HPDE6-E6E7 (cell line): ENCODE results near the gene HOXB5.
A peak's percentile ranks its signal among the peaks of the same experiment; 100 is the strongest.

Experiments
- DNase-seq: peaks from one replicate; pipeline ENCODE4 v3.0.0; 2011; ENCODE audit warnings: missing footprints; ENCODE audit errors: extremely low spot score

Gene HOXB5

DNA sequence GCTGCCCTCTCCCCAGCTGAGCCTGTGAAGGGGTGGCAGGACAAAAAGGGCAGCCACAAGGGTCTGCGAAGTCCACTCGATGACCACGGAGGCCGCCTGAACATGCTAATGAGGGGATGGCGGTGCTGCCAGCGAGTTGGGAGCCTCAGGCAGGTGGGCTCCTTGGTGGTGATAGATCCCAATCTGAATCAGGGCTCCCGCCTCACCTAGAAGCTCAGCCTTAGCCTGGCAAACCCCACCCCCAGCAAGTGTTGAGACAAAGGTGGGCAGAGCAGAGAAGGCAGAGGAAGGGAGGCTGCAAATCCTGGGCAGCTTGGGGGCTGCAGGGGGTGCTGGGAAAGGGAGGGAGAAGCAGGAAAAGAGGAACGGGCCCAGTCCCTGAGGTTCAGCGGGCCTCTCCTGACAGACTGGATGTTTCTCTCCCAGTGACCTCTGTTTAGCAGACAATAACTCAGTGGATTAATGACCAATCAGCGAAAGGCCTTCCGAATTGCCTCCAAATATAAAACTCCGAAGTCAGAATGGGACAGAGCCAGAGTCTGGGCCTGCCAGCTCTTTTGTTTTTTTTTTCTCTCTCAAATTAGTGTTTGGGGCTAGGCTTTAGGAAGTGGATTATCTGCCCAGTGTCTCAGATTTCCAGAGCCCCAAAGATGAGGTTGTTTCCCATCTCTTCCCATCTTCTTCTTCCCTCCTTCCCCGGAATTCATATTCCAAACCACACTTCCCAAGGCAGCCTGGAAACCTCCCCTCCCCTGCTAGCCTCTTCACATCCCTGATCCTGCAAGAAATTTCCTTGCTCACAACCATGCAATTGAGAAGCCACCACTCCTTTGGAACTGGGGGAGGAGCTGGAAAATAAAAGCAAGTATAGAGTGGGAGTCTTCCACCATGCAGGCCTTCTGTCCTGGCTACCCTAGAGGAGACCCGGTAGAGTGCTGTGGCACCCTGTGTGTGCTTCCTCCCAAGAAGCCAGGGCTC is 33.5 kb downstream of the HOXB5 start:
- DNase-seq, result no peak

DNA sequence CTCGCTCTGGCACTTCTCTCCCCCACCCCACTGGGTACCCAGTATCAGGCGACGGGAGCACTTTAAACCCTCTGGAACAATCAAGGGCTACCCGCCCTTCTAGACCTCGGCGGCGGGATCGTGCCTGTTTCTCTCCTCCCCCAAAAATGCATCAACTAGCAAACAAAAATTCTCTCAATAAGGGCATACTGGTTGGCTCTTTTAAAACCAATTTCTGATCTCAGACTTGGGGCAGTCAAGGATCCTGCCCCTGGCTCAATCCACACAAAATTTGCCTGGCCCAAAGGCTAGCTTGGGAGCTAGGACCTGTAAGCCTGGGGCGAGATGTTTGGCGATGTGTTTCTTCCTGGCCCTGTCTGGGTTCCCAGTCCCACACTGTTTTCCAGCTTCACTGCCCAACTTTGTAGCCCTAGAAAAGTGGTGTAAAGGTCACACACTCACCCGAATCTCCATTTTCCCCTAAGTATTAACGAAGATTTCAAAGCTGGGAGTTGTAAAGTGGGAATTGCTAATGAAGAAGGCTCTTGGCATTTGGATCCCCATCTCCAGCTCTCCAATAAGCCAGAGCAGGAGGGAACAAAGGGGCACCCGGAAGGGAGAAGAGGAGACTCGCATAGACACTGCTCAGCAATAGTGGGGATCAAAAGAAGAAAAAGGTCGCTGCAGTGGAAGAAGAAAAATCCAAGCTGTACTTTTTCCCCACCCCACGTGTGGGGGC is 34.3 kb downstream of the HOXB5 start:
- DNase-seq, result no peak

DNA sequence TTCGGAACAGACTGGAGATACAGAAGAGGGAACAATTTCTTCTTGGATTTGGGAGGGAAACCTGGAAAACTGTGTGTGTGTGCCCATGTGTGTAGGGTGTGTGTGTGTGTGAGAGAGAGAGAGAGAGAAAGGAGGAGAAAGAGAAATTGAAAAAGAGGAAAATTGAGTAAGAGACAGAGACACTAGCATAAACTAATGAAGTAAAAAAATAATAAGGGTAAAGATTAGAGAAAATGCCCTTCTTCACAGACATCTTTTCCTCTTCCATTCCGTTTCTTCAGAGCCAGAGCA is 34.8 kb downstream of the HOXB5 start:
- DNase-seq, result no peak

DNA sequence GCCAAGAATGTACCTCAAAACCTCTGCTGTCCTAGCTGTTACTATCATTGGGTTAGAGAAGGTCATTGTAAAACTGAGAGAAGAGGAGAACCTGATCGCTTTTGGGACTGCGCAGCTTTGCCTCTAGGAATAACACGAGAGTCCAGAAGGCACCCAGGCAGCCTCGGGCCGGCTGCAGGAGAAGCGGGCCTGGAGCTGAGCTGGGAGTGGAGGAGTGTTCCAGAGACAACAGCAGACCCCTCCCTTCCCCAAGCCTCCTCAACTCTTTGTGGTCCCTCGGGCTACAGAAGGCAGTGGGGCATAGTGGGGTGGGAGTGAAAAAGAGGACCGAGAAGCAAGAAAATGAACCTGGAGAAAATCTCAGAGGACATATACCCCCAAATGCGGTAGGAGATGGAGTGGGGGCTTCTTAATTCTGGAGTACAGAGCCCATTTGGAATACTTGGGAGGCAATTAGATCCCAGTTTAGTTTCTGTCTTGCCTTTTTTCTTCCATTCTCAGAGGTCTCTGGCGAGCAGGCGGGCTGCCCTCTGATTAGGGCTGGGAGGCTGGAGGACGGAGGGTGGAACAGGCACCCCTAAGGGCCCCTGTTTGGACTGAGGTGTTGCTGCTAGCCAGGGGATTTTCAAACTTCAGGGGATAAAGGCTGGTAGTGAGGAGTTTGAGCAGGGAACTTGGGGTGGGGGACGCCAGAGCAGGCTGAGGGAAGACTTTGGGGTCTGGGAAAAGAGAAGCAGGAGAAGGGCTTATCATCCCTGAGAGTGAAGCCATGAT is 35.3 kb downstream of the HOXB5 start:
- DNase-seq, result no peak

DNA sequence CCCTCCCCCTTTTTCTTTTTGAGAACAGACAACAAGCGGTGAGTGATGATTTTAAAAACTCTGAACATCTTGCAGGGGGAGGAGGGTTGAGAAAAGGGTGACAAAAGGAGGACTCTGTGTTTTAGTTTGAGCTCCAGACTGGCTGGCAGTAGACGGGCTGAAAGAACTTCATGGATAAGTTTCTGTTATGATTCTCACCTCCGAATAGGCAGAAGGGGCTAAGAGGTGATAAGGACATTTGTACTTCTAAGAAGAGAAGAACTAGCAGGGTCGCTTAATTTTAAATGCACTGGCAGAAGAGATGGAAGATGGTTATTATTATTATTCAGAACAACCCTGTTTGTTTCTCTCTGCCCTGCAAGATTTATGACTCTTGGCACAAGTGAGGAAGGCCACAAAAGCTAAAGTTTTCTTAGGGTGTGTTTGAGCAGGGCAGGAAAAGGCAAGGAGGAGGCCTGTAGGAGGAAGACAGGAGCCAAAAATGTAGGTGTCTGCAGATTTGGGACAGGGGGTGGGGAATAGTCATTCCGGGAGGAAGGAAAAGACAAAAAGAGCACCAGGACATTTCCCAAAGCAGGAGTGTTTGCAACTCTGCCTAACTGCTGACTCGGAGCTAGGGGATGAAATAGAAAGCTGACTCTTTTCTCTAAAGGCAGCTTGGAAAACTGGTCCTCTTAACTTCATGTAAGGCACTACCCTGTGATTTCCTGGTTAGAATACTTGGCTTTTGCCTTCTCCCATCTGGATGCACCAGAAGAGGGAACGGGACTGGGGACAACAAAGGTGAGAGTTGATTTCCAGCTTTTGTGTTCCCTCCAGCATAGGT is 36.8 kb downstream of the HOXB5 start:
- DNase-seq, result no peak

DNA sequence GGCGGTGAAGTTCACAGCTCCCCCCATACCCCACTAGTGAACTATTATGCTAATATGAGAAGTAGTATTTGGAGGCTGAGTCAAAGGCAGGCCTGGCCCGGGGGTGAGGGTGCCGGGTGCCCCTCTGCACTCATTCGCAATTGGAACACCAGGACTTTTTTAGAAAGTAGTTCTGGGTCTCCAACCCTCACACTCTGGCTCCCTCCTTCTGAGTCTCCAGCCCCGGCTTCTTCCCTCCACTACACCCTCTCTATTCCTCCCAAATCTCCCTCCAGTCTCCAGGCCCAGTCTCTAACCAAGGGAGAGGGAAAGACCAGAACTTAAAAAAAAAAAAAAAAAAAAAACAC is 37.4 kb downstream of the HOXB5 start:
- DNase-seq, result no peak

DNA sequence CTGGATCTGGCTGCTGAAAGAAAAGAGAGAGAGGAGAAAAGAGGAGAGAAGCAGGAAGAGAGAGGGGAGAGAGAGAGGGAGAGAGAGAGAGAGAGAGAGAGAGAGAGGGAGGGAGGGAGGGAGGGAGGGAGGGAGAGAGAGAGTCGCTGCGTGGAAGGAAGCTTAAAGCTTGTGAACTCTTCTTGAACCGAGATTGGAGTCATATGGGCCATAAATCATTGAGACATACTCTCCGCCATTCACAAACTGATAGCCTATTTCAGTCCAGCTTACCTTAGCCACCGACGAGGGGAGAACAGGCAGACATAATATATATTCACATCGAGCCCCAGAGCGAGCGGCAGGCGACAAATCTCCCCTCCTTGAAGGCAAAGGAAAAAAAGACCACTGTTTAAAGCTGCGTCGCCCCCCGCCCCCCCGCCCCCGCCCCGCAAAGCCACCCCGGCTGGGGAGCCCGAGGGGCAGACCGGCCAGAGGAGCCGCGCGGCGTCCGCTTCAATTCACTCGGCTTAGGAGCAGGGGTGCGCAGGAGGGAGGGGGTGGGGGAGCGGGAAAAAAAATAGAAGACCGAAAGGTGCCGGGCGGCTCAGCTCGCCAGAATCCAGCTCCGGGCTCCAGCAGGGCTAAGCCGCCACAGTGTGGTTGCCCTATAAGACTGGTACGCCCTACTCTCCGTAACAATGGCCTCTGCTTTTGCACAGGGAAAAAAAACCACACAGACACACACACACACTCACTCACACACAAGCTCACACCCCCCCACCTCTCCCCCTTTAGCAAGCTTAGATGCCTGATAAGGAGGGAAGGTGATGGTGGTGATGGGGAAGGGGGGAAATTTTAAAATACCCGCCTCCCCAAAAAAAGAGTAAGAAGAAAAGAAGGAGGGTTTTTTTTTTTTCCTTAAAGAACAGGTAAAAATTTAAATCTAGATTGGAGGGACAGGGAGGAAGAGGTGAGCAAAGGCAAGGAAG is 38.0 kb downstream of the HOXB5 start:
- peak; percentile 60 for DNase-seq

DNA sequence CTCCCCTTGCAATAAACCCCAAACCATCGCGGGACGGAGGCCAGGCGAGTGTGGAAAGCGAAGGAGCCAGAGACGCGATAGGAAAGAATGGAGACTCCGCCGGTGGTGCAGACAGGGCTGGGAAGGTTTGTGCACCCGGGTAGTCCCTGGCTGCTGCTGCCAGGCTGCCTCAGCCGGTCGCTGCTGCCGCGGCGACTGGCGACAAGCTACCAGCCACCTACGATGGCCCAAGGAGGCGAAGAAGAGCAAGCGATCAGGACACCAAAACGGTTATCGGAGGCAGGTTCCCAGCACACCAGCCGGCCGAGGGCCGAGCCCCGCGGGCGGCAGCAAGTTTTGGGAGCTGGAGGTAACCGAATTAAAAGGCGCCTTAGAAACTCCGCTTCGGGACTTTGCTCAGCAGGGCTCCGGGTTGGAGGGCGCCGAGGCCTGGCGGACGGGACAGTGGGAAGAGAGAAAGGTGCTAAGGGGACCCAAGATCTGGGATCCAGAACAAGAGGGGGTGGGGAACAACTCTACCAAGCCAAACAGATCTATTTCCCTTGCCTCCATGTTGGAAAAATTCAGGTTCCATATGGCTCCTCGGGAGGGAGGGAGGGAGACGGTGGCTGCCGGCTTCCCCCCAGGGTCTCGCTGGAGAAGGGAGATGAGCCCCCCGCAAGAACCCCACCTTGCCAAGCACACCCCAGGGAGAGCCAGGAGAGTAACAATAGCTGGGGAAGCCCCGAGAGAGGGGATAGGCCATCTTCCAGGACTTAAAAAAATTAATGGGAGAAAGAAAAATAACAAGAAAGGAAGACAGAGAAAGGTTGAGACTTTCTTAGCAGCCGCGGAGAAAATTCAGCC is 38.9 kb downstream of the HOXB5 start:
- DNase-seq, result no peak

DNA sequence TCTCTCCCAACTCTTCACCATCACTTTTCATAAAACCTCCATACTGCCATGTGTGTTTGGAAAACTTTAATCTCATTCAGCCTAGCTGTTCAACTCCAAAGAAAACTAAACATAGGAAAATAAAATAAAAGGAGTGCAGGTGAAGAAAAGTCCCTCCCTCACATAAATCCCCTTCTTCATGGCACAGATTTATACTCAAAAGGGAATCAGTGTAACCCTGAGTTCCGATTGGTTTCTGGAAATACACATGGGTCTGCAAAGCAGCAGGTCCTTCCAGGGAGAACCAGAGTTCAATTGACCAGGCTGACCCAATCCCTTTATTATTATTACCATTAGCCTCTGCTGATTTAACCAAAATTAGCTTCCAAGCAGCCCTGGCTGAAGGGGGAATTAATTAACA is 39.8 kb downstream of the HOXB5 start:
- no peak for DNase-seq

DNA sequence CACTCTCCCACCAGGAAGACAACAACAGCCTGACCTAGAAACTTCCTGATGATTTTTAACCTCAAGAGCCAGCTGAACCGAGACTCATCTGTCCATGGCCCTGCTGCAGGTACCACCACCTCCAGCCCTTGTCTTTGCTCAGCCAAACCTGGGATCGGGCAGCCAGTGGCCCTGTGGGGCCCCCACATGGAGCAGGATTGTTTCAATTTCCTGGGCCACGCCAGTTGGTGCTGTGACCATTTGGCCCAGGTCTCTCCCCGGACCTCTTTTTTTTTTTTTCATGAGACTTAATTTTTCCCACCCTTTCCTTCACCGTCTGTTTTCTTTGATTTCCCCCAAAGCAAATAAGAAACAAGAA is 40.4 kb downstream of the HOXB5 start:
- DNase-seq, result no peak

DNA sequence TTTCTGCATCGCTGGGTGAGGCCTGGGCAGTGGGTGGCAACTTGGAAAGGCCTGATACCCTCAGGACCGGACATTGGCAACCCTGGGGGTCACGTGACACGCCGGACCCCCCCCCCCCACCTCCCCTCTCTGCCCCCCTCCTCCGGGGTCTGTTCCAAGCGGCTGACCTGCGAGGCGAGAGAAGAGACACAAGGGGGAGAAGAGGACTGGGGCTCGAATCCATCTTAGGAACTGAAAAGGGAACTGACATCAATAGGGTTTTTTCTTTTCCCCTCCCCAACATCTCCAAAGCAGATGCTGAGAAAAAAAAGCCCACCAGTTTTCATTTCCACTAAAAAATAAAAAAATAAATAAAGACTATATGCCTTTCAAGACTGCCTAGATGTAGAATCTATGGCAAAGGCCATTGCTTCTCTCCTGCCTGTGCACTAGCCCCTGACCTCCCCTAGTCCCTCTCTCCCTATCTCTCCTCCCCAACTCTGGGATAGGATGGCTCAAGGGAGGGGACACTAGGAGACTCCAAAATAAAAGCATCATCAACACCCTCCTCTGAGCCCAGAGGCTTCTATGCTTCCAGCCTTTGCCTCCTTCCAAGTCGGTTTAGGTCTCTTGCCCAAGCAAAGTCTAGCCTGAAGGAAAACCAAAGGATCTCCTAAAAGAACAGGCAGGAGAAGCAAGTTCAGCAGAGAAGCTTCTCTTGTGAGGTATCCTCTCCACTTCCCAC is 41.0 kb downstream of the HOXB5 start:
- DNase-seq, result no peak

DNA sequence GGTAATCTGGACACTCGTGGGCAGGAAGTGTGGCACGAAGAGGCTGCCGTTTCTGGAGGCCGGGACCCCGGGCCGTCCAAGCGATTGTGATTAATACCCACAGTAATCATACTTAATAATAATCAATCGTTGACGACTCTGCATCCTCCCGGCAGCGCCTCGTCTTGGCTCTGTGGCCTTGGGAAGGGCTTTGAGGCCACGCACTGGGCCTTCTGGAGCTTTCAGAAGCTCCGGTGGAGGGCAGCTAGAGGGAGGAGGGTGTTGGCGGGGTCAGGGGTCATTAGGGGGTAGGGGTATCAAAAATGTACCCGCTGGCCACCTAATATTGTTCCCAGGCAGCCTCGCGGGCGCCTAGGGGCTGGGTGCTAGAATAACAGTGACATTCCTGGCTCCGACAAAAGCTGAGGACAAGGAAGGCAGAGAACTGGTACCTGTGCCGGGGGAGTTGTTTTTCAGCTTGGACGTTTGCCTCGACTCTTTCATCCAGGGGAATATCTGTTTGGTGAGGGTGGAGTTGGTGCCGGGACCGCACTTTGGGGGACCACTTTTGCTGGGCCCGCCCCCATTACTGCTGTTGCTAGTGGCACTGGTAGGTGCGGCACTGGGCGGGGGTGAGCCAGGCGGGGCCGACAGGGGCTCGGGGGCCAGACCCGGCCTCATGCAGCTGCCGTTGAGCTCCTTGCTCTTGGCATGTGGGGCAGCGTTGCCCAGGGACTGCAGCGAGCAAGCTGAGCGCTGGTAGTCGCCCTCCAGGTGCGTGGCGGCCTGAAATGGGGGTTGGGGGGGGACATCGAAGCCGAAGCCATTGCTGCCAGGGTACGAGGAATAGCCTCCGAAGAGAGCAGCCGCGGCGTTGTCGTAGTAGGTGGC is 41.7 kb downstream of the HOXB5 start:
- no peak for DNase-seq

DNA sequence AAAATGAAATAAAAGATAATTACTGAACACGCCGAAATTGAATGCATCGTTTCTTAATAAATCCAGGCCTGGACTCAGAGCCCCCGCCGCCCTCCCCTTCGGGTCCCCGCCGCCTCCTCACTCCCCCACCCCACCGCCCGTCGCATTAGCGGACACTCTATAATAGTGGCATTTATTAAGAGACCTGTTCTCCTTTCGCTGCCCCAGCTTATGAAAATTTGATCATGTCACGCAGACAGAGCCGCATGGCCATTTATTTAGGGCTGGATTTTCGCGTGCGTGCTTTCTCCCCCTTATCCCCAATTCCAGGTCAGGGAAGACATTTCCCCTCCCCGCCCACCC is 42.4 kb downstream of the HOXB5 start:
- no peak for DNase-seq

DNA sequence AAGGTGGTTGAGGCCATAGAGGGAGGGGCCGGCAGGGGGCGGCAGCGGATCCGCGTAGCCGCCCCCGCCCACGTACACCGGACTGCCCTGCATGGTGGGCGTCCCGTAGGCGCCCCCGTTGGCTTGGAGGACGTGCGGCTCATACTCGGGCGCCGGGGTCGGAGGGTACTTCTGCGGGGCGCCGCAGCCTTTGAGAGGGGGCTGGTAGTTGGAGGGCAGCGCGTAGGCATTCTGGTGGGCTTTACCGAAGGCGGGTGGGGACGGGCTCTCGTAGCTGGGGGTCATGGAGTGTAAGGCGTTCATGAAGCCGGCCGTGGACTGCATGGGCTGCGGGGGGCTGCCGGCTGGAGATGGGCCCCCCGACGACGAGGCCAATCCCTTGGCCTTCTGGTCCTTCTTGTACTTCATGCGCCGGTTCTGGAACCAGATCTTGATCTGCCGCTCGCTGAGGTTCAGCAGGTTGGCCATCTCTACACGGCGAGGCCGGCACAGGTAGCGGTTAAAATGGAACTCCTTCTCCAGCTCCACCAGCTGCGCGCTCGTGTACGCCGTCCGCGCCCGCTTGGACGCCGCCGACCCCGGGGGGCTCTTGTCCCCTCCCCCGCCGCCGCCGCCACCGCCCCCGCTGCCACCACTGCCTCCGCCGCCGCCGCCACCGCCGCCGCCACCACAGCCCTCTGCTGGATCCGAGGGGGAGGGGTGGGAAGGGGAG is 42.9 kb downstream of the HOXB5 start:
- DNase-seq, result no peak

DNA sequence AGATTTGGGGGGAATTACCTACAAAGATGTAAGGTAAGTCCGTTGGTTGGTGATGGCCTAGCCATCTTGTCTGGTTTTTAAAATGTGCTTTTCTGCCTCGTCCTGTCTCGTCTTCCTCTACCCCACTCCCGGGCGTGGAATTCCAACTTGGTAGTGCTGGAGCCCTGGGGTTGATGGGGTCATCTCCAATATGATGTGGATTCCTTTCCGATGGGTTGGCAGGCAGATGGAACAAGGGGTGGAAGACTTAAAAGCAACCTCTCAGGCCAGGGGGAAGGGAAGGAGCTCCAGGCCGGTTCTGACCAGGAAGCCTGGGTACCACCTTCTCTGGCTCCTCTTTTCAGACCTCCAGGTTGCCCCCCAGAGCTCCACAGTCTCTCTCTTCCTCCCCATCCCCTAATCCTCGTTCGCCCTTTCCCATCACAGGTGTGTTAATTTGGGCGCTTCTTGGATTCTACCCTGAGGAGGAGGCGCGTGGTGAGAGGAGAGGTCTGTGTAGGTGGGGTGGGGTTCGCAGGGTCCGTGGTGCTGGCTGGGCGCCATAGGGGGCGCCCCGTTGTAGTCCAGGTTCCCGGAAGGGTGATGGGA is 43.6 kb downstream of the HOXB5 start:
- DNase-seq, result no peak

DNA sequence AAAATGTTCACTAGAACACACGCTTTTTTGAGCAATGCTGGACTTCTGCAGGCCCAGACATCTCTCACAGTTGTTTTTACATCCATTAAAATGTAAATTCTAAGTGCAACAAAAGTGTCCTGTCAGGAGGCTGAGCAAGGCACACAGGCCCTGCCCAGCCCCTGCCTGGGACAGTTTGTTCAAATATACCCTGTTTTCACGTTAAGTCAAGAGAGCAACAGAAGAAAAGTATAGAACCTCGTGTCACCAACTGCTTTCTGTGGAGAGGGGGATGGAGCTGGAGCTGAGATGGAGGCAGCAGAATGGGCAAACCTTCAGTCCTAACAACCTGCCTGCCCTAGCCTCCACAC is 44.3 kb downstream of the HOXB5 start:
- DNase-seq, result no peak
